Renal pelvis (tissue), 4 donors: ENCODE measurements around the gene USH2A. TPM values are rescaled to one million over a fixed set of nuclear protein-coding genes. Genes with fewer than 3 reads are reported as not detected.
A peak's percentile ranks its signal among the peaks of the same experiment; 100 is the strongest.

ENCODE experiments used
- DNase-seq: peaks from one replicate; pipeline ENCODE4 v3.0.0-alpha.2; 2013
- polyA plus RNA-seq, 3 donors: library from polyadenylated mRNA; unstranded; fragments of 120-200 nt; gene quantifications; one replicate each; pipeline ENCODE4 v1.2.1, GENCODE V29; 2013; ENCODE audit not compliant: insufficient read length in 3 of 3

The USH2A gene
- polyA plus RNA-seq, 3 donors, result 0.07 to 0.37 (median 0.31) TPM

DNA sequence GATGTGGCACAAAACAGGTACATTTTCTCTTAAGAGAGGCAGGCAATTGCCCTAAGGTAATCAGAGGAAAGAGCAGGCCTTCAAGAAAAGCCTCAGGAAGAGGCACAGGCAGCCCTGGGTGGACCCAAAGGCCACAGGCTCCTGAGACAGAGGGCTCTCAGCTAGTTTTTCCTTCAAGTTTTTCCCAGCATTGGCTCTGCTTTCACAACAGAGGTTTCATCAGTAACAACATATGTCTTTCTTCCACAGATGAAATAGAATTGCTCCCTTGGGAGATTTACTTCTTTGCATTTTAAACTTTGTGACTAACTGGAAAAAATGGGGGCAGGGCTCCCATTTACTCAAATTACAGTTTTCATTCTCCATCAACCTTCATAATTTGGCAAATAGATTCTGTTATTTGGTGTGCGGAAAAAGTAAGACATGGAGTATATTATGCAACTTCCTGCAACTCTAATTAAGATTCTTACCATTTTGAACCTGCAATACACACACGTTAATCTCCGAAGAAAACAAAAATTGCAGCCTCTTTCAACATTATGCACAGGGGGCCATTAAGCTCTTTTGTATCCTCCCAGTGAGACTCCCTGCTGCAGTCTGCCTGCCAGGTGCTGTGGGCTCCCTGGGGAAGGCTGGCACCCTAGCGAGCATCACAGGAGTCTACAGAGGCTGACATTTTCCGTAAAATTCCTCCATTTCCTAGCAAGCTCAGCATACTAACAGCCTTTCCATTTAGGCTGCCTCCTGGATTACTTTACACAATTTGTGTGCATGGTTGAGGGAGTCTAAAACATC, 282.3 kb downstream of the USH2A start:
- no peak for DNase-seq

DNA sequence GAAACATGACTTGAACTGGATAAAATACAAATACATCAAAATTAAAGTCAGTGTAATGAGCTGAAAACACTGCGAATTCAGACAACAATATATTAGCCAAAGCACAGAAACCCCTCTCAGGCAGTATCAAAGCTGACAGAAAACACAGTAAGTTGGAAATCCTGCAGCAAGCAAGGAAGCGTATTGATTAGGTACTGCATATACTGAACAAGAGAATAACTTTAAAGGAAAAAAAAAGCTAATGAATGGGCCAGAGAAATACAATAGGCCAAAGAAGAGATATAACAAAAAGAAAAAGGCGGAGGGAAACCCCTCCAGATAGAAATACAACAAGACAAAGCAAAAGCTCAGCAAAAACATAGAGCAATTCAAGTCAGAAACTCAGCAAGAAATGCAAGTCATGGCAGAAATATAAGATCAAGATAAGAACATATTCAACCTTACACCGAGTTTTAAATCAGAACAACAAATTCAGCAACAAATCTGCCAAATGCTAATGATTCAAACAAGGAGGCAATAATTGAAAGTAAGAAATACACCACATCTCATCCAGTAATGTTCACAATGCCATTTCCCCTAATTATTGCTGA, 299.0 kb downstream of the USH2A start:
- DNase-seq, result no peak

DNA sequence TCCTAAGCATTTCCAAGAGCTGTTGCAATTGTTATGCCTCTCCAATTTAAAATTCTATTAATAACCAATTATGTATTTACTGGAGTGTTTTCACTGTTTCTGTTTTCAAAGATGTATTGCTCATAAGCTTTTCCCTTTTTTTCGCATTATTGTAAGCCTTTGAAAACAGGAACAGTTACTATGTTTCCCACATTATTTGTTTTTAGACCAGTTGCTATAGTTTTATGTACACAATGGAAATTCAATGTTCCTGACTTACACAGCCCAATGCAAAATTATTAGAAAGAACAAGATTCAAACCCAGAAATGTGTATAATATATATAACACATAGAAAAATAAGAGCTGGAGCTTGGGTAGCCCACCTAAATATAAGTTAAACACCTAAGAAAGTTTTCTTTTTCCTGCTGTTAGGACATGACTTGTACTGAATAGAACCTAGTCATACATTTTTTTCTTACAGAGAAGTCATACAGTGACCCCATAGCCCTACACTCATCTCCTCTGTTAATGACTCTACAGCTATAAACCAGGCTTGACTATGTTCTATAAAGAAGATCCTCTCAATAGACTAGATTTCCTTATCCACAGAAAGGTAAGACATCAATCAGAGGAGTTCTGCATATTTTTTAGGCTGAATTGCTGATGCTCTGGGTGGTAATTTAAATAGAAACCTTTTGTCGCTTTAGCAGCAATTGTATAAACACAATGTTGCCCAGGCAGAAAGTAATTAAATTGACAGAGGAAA, 299.6 kb downstream of the USH2A start:
- no peak for DNase-seq

DNA sequence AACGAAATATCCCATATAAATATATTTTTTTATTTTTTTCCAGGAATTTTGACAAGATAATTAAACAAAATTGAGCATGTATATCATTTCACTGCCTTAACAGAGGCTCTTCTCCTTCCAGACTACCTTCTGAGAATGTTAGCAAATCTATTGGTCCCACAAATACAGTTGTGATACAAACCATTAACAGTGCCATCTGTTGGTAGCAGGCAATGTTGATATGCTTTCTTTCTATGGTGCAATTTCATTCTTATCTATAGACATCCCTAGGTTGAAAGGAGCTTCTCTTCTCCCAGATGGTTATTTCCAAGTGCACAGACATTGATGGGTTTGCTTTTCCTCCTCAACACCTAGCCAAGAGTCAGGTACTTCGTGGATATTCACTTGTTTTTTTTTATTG, 303.6 kb downstream of the USH2A start:
- peak; percentile 14 for DNase-seq

DNA sequence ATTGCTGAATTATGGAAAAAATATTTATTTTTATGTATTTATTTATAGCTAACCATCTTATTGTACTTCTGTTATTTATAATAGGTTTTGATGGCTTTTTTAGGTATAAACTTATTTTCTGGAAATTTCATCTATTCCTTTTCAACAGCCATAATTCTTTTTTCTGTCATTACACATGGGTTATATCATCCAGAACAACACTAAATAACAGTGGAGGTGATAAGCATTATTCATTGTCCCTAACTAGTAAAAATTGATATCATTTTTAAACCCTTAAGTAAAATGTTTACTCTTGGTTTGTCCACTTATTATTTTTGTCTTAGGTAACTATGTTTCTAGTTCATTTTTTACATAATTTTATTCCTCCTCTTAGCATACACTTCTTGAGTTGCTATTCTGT, 309.1 kb downstream of the USH2A start:
- no peak for DNase-seq

DNA sequence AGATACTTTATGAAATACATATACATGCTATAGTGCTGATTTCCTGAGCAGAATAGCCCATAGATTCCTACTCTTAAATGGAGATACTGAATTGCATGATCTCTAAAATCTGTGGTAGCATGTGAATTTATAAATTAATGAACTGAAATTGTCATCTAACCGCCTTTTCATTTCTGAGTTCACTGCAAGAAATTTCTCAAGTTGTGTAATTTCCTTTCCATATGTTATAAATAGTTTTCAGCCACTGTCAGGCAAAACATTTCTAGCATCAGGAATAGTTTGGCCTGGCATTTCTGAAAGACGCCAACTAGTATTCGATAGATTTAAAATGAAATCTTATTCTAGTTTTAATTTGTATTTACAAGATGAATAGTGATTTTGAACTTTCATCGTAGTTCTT, 310.1 kb downstream of the USH2A start:
- DNase-seq, result no peak

DNA sequence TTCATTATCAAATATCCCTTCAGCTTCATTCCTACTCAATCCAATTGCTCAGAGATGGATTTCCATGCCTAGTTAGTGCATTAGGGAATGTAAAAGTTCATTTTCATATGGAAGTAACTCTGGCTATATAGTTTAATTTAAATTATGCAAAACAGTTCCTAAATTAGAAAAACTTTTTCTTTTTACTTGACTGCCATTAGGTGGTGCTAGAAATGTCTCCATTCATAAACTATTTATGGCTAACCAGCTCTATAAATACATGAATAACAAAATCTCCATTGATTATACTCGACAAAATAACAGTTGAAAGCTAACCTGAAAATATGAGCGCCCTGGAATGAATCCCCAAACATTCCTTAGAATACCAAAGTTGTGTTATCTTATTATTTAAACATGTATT, 311.4 kb downstream of the USH2A start:
- no peak for DNase-seq

DNA sequence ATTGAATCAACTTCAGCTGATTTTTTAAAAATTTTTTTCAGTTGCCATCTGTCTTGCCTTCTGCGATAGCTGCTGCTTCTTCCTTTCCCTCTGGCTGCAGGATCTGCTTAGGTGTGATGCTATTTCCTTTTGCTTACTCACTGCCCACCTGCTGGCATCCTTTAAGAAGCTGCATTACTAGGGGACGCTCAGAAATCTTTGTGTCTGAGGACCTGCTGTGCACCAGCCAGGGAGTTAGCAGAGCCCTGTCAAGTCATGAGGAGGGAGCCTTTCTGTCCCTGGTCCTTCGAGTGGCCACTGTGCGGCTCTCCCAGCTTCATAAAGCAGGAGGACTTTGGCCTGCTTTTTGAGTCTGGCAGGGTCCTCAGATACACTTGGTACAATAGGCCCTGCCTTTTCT, 327.8 kb downstream of the USH2A start:
- DNase-seq, result no peak

DNA sequence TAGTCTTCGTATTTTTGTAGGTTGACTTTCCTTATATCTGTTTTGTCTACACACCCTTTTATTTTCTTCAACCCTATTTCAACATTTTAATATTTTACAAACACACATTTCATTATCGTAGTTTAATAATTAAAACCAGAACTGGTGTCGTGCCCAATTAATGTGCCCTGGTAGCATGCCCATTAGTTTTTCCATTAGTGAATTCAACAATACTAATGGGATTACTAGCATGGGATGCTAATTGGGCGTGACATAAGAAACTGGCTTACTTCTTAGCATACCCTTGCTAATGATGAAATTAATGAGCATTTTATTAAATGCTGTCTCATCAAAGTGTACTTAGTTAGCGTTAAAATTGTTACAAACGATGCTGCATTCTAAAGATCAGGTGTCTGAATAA, 332.7 kb downstream of the USH2A start:
- DNase-seq, result no peak

DNA sequence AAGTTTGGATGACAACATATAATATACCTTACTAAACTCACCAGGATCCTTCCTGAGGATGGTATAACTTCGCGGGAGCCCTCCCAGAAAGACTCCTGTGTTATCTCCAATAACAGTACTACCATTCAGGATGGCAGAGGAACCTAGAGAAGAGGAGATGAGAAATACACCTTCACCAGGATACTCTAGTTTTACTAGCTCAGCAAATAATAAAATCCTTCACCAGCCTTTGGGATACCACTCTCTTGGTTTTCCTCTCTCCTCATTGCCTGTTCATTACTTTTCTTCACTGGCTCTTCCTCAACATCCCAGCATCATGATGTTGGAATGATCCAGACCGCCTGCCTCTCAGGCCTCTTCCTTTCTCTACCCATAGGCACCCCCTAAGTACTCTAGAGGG, 336.6 kb downstream of the USH2A start:
- DNase-seq, result no peak

DNA sequence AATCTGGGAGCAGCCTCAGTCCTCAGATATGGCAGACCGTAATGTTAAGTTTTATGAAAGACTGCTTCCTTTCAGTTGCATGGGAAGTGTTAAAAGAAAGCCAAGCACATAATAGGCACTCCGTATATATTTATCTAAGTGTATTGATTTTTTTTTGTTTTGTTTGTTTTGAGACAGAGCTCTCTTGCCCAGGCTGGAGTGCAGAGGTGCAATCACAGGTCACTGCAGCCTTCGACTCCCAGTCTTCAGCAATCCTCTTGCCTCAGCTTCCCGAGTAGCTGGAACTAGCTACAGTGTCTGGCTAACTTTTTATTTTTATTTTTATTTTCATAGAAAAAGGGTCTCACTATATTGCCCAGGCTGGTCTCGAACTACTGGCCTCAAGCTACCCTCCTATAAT, 341.8 kb downstream of the USH2A start:
- no peak for DNase-seq

DNA sequence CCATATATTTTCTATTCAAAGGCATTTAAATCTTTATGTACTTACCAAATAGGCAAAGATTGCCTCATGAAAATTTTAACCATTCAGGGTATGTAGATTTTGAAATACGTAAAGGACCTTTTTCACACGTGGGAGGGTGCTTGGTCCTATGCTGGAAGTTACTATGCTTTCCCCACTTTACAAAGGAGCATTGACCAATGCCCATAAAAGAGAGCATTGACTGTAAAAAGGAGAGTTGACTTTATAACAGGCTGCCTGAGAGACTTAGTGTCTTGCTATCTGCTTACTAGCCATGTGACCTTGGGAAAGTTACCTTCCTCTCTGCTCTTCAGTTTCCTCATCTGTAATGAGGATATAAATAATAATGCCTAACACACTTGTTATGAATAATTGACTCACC, 346.5 kb downstream of the USH2A start:
- DNase-seq, result no peak

DNA sequence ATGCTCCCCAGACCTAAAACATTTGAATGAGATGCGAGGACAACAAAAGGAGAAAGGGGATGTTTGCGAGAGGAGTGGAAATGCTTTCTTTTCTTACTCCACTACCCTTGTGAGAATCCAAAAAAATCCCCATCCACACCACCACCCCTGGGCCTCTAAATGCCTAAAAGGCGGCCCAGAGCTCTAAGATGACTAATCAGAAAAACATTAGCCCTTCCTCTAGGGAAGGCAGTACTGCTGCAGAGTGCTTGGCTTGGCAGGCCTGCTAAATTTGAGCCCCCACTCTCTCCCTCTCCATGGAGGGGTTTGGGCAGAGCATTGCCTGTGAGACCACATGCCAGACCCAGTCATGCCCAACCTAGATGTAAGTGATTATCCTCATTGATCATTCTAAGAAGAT, 347.9 kb downstream of the USH2A start:
- DNase-seq, result no peak

DNA sequence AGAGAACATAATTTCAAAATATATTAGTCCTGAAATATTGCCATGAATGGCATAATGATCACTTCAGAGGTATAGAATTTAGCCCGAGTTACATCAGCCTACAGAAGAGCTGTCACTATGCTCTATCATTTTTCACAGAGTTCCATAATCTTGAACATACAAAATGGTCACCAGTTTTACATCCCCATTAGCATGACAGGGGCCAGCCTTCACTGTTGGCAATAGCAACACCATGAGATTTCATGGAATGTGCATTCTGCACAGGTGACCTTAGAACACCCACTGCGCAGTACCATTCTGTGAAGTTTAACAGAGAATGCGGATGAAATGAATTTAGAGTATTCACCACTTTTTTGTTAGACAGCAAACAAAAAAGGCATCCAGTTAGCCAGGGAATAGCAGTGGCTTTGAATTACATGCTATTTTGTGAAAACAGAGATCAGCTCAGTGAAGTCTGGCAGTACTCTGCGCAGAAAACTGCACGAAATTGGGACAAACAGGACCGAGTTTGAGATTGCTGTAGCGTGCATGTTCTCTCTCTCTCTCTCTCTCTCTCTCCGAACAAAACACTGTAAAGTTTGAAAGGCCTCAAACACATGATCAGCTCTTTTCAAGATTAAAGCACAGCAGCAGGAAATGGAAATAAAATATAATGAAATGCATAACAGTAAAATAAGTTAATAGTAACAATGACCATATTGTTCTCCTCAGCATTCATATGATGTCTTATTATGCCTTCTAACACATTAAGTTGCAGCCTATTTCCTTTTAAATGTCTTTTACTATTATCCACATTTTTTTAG, 349.3 kb downstream of the USH2A start:
- DNase-seq, result no peak

DNA sequence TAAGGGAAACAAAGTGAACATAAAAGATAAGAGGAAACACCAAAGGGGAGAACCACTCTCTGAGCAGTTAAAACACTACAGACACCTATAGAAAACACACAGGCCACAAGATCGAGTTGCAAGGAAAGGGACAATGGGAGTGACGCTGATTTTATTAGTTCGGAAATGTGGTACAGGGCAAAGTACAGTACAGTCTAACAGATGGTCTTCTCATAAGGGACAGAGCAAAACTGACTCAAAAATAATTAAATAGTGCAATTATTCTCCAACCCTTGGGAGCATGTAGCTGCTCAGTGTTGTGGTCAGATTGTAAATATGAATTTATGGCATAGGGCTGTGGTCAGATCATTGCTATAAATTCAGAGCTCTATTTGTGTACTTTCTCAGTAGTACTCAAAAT, 352.0 kb downstream of the USH2A start:
- peak; percentile 38 for DNase-seq

DNA sequence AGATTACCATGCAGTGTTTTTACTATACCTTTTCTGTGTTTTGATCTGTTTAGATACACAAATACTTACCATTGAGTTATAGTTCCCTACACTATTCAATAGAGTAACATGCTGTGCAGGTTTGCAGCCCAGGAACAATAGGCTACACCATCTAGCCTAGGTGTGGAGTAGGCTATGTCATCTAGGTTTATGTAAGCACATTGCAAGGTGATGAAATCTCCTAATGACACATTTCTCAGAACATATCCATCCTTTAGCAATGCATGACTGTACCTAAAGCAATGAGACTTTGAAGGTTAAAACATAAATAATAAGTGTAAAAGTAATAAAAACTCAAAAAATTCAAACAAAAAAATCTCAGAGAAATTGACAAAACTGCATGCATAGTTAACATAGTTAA, 358.6 kb downstream of the USH2A start:
- DNase-seq, result no peak

DNA sequence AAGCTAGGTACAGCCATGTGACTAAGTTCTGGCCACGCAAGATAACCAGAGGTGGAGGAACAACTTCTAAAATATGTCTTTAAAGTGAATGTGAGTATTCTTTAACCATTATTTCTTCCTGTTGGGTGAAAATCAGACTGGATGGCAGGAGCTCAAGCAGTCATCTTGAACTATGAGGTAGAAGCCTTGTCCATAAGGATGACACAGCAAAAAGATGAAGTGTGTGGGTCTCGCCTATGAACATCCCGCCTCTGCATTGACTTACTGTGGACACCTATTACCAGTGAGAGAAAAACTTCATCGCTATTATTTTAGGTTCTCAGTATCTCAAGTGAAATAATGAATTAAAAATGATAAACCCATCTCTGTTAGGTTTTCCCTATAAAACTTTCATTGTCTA, 365.3 kb downstream of the USH2A start:
- no peak for DNase-seq

DNA sequence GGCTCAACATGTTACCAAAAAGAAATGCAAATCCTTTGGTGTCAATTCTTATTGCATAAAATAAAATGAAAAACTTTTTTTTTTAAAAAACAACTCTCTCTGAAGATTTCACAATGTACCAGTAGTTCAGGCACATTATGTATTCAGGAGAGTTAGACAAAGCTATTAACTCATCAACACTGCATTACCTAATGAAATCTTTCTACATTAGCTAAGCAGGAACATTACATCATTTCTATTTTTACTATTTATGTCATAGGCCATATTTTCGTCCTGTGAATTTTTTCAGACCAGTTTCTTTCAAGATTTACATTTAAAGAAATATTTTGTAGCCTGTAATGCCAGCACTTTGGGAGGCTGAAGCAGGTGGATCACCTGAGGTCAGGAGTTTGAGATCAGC, 366.2 kb downstream of the USH2A start:
- no peak for DNase-seq

DNA sequence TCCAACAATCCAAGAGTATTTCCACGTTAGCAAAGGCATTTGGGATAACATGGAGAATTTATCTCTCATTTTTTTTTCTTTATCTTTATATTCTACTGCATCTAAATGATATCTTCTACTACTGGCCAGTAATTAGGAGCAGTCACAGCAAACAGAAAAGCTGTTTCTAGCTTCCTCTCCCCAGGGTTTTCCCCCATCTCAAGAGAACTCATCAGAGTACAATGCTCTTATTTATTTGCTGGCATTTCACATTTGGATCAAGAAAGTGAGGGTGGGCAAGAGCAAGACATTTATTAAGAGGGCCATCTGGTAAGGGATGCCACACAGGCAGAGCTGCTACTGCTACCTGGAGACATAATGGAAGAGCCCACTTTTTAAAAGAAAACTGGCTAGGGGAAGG, 368.2 kb downstream of the USH2A start:
- no peak for DNase-seq

DNA sequence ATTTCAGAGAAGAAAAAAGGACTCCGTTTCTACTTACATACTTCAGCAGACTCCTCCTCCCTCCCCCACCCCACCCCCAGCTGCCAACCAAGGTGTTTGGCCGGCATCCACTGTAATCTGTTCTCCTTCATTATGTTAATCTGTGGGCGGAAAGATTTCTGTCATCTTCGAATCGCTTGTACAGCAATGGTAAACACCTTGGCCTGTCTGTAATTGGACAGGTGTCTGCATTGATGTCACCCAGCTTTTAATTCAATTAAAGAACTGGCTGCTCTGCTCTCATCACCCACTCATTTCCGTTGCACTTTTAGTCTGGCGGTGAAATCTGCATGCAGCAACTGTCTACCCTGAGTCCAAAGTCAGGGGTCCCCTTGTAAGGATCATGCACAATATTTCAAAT, 368.6 kb downstream of the USH2A start:
- DNase-seq, result no peak

DNA sequence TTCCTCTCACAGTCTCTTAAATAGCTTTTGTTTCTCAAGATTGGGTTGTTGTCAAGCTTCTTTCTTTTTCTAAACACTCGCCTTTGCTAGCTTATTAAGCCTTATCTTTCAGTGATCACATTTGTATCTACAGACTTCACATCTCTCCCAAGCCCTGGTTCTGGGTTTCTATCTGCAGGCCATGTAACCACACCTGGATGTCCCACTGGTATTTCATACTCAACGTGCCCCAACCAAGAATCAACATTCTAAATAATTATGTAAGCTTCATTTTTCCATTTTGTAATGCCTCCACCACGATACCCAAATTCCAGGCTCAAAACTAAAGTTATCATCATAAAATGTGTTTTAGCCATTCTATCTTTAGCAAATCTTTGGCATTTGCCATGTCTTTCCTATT, 372.2 kb downstream of the USH2A start:
- no peak for DNase-seq

DNA sequence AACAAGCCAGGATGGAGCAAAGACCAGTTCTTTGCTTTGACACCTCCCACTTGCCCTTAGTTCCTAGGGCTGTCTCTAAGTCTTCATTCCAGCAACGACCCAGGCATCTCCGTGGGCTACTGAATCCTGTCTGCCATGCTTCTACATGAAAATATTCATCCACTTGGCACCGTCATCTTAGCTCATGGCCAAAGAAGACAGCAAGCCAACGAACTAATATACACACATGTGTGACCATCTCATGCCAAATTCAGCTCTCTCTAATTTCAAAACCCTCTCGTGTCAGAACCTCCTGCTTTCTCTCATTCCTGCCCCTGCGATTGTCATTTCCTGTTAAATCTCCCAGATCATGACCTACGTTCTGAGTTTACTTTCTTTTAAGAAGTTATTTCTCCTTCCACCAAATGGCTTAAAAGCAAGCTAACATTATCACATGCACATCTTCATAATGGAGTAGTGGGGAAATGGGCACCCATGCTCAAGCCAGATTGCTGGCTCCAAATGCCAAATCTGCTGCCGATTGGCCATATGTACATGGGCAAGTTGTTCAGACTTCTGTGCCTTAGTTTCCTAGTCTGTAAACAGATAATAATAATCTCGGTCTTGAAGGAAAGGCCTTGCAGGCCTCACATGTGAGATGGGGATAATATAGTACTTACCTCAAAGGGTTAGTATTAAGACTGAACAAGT, 373.4 kb downstream of the USH2A start:
- DNase-seq, result no peak
